Glutamatergic neuron (in vitro differentiated cells): ENCODE measurements around the gene SAAL1. TPM values are rescaled to one million over a fixed set of nuclear protein-coding genes. Genes with fewer than 3 reads are reported as not detected.
A peak's percentile ranks its signal among the peaks of the same experiment; 100 is the strongest.

Source experiments
- DNase-seq: peaks from one replicate; pipeline ENCODE4 v3.0.0; 2022
- H3K27ac Mint-ChIP-seq: one replicate; pipeline ENCODE4 v1.8.0; 2020; ENCODE audit warnings: mild to moderate bottlenecking, mixed read lengths, inconsistent platforms; ENCODE audit not compliant: unreplicated experiment
- H3K27me3 Mint-ChIP-seq: one replicate; pipeline ENCODE4 v1.8.0; 2020; ENCODE audit warnings: mild to moderate bottlenecking, moderate library complexity, mixed read lengths, inconsistent platforms; ENCODE audit not compliant: unreplicated experiment
- H3K36me3 Mint-ChIP-seq: one replicate; pipeline ENCODE4 v1.8.0; 2020; ENCODE audit warnings: mild to moderate bottlenecking, mixed read lengths, inconsistent platforms; ENCODE audit not compliant: unreplicated experiment
- H3K4me1 Mint-ChIP-seq: one replicate; pipeline ENCODE4 v1.8.0; 2020; ENCODE audit warnings: mild to moderate bottlenecking, low read depth, mixed read lengths, inconsistent platforms; ENCODE audit not compliant: unreplicated experiment
- H3K4me3 Mint-ChIP-seq: one replicate; pipeline ENCODE4 v1.8.0; 2020; ENCODE audit warnings: mild to moderate bottlenecking, mixed read lengths, inconsistent platforms; ENCODE audit not compliant: unreplicated experiment
- H3K9me3 Mint-ChIP-seq: one replicate; pipeline ENCODE4 v1.8.0; 2020; ENCODE audit warnings: mild to moderate bottlenecking, moderate library complexity, mixed read lengths, inconsistent platforms; ENCODE audit not compliant: unreplicated experiment
- CTCF ChIP-seq: fragments of 200-600 bp; sonication (generic); IDR thresholded peaks from one replicate; pipeline ENCODE4 v1.5.0; 2021; ENCODE audit not compliant: partially characterized antibody, unreplicated experiment
- total RNA-seq: library from RNA; stranded (reverse); fragmentation: NEBNext Ultra II Directional; extraction: Animal tissue kit (Norgen Biotek cat#: 25700); gene quantifications from one replicate; pipeline ENCODE4 v1.2.1, GENCODE V29; 2021; ENCODE audit not compliant: unreplicated experiment

The SAAL1 gene
- total RNA-seq, 1 donor from 2014 or later, result 32.4 TPM

- Mint-ChIP-seq H3K27me3 (peaks cover 8% of the 10 kb centered on the region), H3K27ac (no peak overlapping the region), H3K36me3 (no peaks in the 10 kb centered on the region), H3K4me3 (no peak overlapping the region), H3K4me1 (peaks cover 4% of the 10 kb centered on the region), H3K9me3 (no peaks in the 10 kb centered on the region)
- TF ChIP-seq CTCF, result peak; percentile 89
- peak; percentile 75 for DNase-seq
Measured at GRCh38 chr11:18115360-18116127, 9.7 kb upstream of the SAAL1 start.

DNA sequence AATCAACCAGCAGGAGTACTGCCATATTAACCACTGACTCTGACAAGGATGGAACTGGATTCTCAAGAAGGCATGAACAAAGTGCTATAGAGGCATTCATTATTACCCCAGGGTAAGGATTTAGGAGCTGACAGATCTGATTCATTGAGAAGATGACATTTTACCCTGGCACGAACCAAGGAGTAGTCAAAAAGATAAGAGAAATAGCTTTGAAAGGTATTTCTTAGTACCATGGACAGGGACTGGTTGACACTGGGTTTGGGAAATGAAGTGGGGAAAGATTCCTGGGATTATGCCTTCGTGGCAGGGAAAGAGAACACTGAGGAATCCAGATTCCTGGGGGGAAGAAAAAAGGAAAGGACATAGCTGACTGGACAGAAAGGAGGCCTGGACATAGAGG, 5.1 kb upstream of the SAAL1 start:
- H3K4me1 Mint-ChIP-seq, result peaks cover 4% of the 10 kb centered on the region
- H3K4me3 Mint-ChIP-seq, result no peak overlapping the region
- H3K27me3 Mint-ChIP-seq, result peaks cover 9% of the 10 kb centered on the region
- H3K36me3 Mint-ChIP-seq, result no peaks in the 10 kb centered on the region
- no peak overlapping the region for H3K27ac Mint-ChIP-seq
- no peaks in the 10 kb centered on the region for H3K9me3 Mint-ChIP-seq
- DNase-seq, result no peak
- no peak for TF ChIP-seq CTCF

DNA sequence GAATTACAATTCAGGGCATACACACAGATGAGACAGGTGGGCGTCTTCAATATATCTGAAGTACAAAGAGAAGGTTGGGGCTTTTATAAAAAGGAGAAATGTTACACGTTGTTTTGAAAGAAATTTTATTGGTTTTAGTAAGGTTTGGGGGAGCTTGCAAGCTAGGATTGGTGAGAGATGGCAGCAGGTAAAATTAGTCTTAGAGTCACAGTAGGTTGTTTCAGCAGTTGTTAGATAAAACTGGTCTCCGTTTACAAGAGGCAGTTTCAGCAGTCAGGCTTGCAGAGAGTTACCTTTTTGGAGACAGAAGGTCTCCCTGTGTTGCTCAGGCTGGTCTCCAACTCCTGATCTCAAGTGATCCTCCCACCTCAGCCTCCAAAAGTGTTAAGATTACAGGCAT, 2.4 kb upstream of the SAAL1 start:
- H3K4me3 Mint-ChIP-seq, result no peak overlapping the region
- H3K27me3 Mint-ChIP-seq, result peaks cover 2% of the 10 kb centered on the region
- no peaks in the 10 kb centered on the region for H3K4me1 Mint-ChIP-seq
- H3K27ac Mint-ChIP-seq, result no peak overlapping the region
- H3K36me3 Mint-ChIP-seq, result no peaks in the 10 kb centered on the region
- DNase-seq, result no peak
- no peaks in the 10 kb centered on the region for H3K9me3 Mint-ChIP-seq
- TF ChIP-seq CTCF, result no peak

DNA sequence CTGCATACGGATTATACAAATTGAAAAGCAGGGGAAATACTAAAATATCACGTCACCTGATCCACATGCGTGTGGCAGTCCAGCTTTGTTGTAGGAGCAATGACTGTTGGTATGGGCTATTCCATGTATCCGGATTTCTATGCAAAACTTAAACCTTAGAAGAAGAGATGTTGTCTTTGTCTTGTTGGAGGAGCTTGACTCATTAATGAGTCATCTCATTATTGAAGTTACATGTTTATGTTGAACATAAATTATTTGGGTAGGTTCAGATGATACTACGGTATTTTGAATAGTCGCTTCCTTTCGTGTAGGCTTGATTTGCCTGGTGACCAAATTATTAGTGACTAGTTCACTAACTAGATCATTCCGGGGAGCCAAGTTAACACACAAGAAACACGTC, 806 bp upstream of the SAAL1 start:
- H3K36me3 Mint-ChIP-seq, result no peaks in the 10 kb centered on the region

More for the DNA sequence above, 806 bp upstream of the SAAL1 start:
- no peak for TF ChIP-seq CTCF
- H3K27ac Mint-ChIP-seq, result no peak overlapping the region
- no peaks in the 10 kb centered on the region for H3K9me3 Mint-ChIP-seq
- H3K4me1 Mint-ChIP-seq, result no peaks in the 10 kb centered on the region
- DNase-seq, result no peak
- H3K4me3 Mint-ChIP-seq, result peak overlapping the region; percentile 41
- H3K27me3 Mint-ChIP-seq, result peaks cover 2% of the 10 kb centered on the region
